ENCODE results near the gene PEF1. TPM values are rescaled to one million over a fixed set of nuclear protein-coding genes. Genes with fewer than 3 reads are reported as not detected.

PEF1 gene
- total and polyA plus RNA-seq, 2 experiments from 2014 or later: 22.3 to 68.5 TPM

- Histone ChIP-seq H4K20me1 (replicated peaks; ENCODE audit: insufficient read depth) (no peaks in the 10 kb centered on the region), H3K9me2 (ENCODE audit: insufficient read depth) (no peaks in the 10 kb centered on the region), H3K27me3 (ENCODE audit: insufficient read depth) (no peaks in the 10 kb centered on the region), H3K4me3 (no peak overlapping the region), H3K4me2 (no peak overlapping the region), H3F3A (replicated peaks; ENCODE audit: low read depth) (no peaks in the 10 kb centered on the region), H2AFZ (no peak overlapping the region), H3K36me3 (ENCODE audit: insufficient read depth) (no peaks in the 10 kb centered on the region), H3K27ac (ENCODE audit: low read depth) (no peak overlapping the region), H3K4me1 (ENCODE audit: insufficient read depth) (no peaks in the 10 kb centered on the region), H3K79me2 (replicated peaks; ENCODE audit: insufficient read depth) (no peaks in the 10 kb centered on the region)
- Mint-ChIP-seq H3K9me3 (no peaks in the 10 kb centered on the region), H3K27me3 (ENCODE audit: insufficient read depth, low read depth, poor library complexity) (peaks cover 5% of the 10 kb centered on the region), H3K36me3 (ENCODE audit: low read depth) (no peaks in the 10 kb centered on the region), H3K27ac (no peak overlapping the region), H3K4me3 (no peak overlapping the region), H3K4me1 (peaks cover 5% of the 10 kb centered on the region; the same call in 2 of the 3 replicates)
- ATAC-seq: no peak
- DNase-seq (ENCODE audit: low spot score): no peak
- TF ChIP-seq JUNB (IDR thresholded peaks at IDR 0.05; ENCODE audit: unreplicated experiment) (no peak), CREB1 (CRISPR knock-in tag; IDR thresholded peaks at IDR 0.05; ENCODE audit: low read depth) (no peak), NANOG (IDR thresholded peaks at IDR 0.05; ENCODE audit: borderline replicate concordance) (no peak), REST (IDR thresholded peaks at IDR 0.05; ENCODE audit: unreplicated experiment) (no peak)
Measured at GRCh38 chr1:31596737-31597097, 48.0 kb downstream of the PEF1 start.

- H3K27ac Mint-ChIP-seq: no peak overlapping the region
- Histone ChIP-seq H3K27me3 (ENCODE audit: insufficient read depth) (no peaks in the 10 kb centered on the region), H3K4me2 (no peak overlapping the region), H3K27ac (ENCODE audit: low read depth) (no peak overlapping the region), H3K79me2 (replicated peaks; ENCODE audit: insufficient read depth) (no peaks in the 10 kb centered on the region), H3F3A (replicated peaks; ENCODE audit: low read depth) (no peaks in the 10 kb centered on the region), H3K9me2 (ENCODE audit: insufficient read depth) (no peaks in the 10 kb centered on the region), H4K20me1 (replicated peaks; ENCODE audit: insufficient read depth) (no peaks in the 10 kb centered on the region), H3K36me3 (ENCODE audit: insufficient read depth) (no peaks in the 10 kb centered on the region), H3K4me3 (no peak overlapping the region), H2AFZ (no peak overlapping the region), H3K4me1 (ENCODE audit: insufficient read depth) (no peaks in the 10 kb centered on the region)
- no peaks in the 10 kb centered on the region for H3K9me3 Mint-ChIP-seq
- H3K4me3 Mint-ChIP-seq: no peak overlapping the region
- no peak for TF ChIP-seq NANOG (IDR thresholded peaks at IDR 0.05; ENCODE audit: borderline replicate concordance)
- TF ChIP-seq ZNF114 (CRISPR knock-in tag; IDR thresholded peaks at IDR 0.05): no peak
- TF ChIP-seq STAT1 (IDR thresholded peaks at IDR 0.05; ENCODE audit: unreplicated experiment): no peak
- TF ChIP-seq CREB1 (CRISPR knock-in tag; IDR thresholded peaks at IDR 0.05; ENCODE audit: low read depth): no peak
- no peak for TF ChIP-seq ZNF331 (CRISPR knock-in tag; IDR thresholded peaks at IDR 0.05; ENCODE audit: low read depth)
- no peak for TF ChIP-seq POLR2AphosphoS5 (IDR thresholded peaks at IDR 0.05; ENCODE audit: low read depth)
- DNase-seq (ENCODE audit: low spot score) (no peak), ATAC-seq (no peak)
- peaks cover 5% of the 10 kb centered on the region for H3K27me3 Mint-ChIP-seq (ENCODE audit: insufficient read depth, low read depth, poor library complexity)
- H3K4me1 Mint-ChIP-seq: peaks cover 9% of the 10 kb centered on the region
- H3K36me3 Mint-ChIP-seq (ENCODE audit: low read depth): no peaks in the 10 kb centered on the region
Measured at GRCh38 chr1:31595836-31596736, 48.6 kb downstream of the PEF1 start.

All from GM23338 (cell line).